Esophagus muscularis mucosa (tissue), 3 donors: Measurements from ENCODE around the gene CFH.

Experiments used
- CTCF ChIP-seq, 3 experiments: fragments of 200-600 bp in 2 of 3; fragments of 450-650 bp in 1 of 3; sonication (generic) in 2 of 3; IDR thresholded peaks; one replicate each; pipeline ENCODE4 v1.5.1; 2017 to 2019; ENCODE audit warnings: antibody characterized with exemption in 3 of 3, mild to moderate bottlenecking in 2 of 3, moderate library complexity in 1 of 3
- POLR2A ChIP-seq: fragments of 450-650 bp; IDR thresholded peaks from one replicate; pipeline ENCODE4 v1.6.1; 2017; ENCODE audit warnings: antibody characterized with exemption, moderate library complexity, mild to moderate bottlenecking, low read depth
- POLR2AphosphoS5 ChIP-seq, 2 donors: sonication (generic); formaldehyde crosslinking; IDR thresholded peaks; one replicate each; pipeline ENCODE4 v1.6.1; 2017; ENCODE audit warnings: antibody characterized with exemption in 2 of 2

DNA sequence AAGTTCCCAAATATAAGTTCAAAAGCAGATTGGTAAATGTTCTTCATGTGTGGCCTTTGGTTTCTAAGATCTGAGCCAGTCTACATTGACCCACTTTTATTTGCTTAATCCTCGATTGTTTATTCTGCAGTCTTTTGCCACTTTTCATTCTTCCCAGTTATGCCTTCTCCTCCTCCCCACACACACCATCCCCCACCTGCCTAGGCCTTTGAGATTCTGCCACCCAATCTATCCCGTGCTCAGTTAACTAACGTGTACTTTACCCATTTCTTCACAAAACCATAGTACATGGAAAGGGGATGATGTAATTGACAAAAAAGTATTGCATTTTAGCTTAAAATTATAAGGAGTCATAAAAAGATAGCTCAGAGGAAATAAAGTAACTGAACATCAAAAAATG, 3.7 kb downstream of the CFH start:
- TF ChIP-seq CTCF (IDR thresholded peaks at IDR 0.05) (no peak), POLR2A (no peak), POLR2AphosphoS5 (IDR thresholded peaks at IDR 0.05) (no peak)
